HepG2 (cell line): ENCODE data around the gene MCM3AP. TPM values are rescaled to one million over a fixed set of nuclear protein-coding genes. Genes with fewer than 3 reads are reported as not detected.

Experiments used
- ATF2 ChIP-seq: sonication (generic); formaldehyde crosslinking; IDR thresholded peaks from 2 replicates; pipeline ENCODE4 v1.4.0; 2020; ENCODE audit warnings: missing genetic modification reagents
- ATM ChIP-seq: fragments of 450-650 bp; IDR thresholded peaks from 2 replicates; pipeline ENCODE4 v1.7.1; 2017; ENCODE audit warnings: mild to moderate bottlenecking, borderline replicate concordance
- EHMT2 ChIP-seq: fragments of 200-600 bp; sonication (generic); IDR thresholded peaks from 2 replicates; pipeline ENCODE4 v1.7.0; 2017; ENCODE audit warnings: antibody characterized with exemption, low read depth, low read length, borderline replicate concordance
- HINFP ChIP-seq: sonication (generic); formaldehyde crosslinking; IDR thresholded peaks from 2 replicates; pipeline ENCODE4 v1.4.0; 2020; ENCODE audit warnings: low read depth, mild to moderate bottlenecking, missing genetic modification reagents
- HNF4A ChIP-seq: sonication (generic); formaldehyde crosslinking; IDR thresholded peaks from 2 replicates; pipeline ENCODE4 v1.4.0; 2020; ENCODE audit warnings: missing genetic modification reagents
- JUND ChIP-seq: sonication (generic); formaldehyde crosslinking; IDR thresholded peaks from 2 replicates; pipeline ENCODE4 v1.8.0; 2022; ENCODE audit warnings: mild to moderate bottlenecking, missing genetic modification reagents
- KLF13 ChIP-seq: sonication (generic); formaldehyde crosslinking; IDR thresholded peaks from 2 replicates; pipeline ENCODE4 v1.4.0; 2020; ENCODE audit warnings: mild to moderate bottlenecking, missing genetic modification reagents
- MAF1 ChIP-seq: sonication (generic); formaldehyde crosslinking; IDR thresholded peaks from 2 replicates; pipeline ENCODE4 v1.5.0; 2020; ENCODE audit warnings: missing genetic modification reagents, borderline replicate concordance
- MYC ChIP-seq: sonication (generic); formaldehyde crosslinking; IDR thresholded peaks from 2 replicates; pipeline ENCODE4 v1.9.0; 2021; ENCODE audit warnings: missing genetic modification reagents, borderline replicate concordance
- RAD51 ChIP-seq: fragments of 450-650 bp; IDR thresholded peaks from 2 replicates; pipeline ENCODE4 v1.6.1; 2016; ENCODE audit warnings: borderline replicate concordance
- SAP130 ChIP-seq: IDR thresholded peaks from 2 replicates; pipeline ENCODE4 v1.6.1; 2016; ENCODE audit warnings: low read depth
- SOX13 ChIP-seq, 3 experiments: fragments of 450-650 bp in 1 of 3; sonication (generic) in 1 of 3; formaldehyde crosslinking in 1 of 3; IDR thresholded peaks in 2 of 3; conservative IDR thresholded peaks in 1 of 3; 2 replicates each; pipeline versions ENCODE4 v1.5.0 to v1.6.1; 2016 to 2020; ENCODE audit warnings: antibody characterized with exemption in 1 of 3, mild to moderate bottlenecking in 1 of 3, missing compliant biosample characterization in 1 of 3, missing genetic modification reagents in 1 of 3, moderate library complexity in 1 of 3
- SRY ChIP-seq: sonication (generic); formaldehyde crosslinking; IDR thresholded peaks from 2 replicates; pipeline ENCODE4 v1.8.0; 2022; ENCODE audit warnings: mild to moderate bottlenecking, missing genetic modification reagents
- TRIM22 ChIP-seq: fragments of 450-650 bp; IDR thresholded peaks from 2 replicates; pipeline ENCODE4 v1.6.1; 2017
- ZFP90 ChIP-seq: sonication (generic); formaldehyde crosslinking; IDR thresholded peaks from 2 replicates; pipeline ENCODE4 v1.8.0; 2022; ENCODE audit warnings: missing genetic modification reagents, mild to moderate bottlenecking, inconsistent platforms, borderline replicate concordance
- ZNF12 ChIP-seq: sonication (generic); formaldehyde crosslinking; IDR thresholded peaks from 2 replicates; pipeline ENCODE4 v1.5.0; 2020; ENCODE audit warnings: missing genetic modification reagents
- ZNF280B ChIP-seq: sonication (generic); formaldehyde crosslinking; IDR thresholded peaks from 2 replicates; pipeline ENCODE4 v1.5.0; 2020; ENCODE audit warnings: missing genetic modification reagents, mild to moderate bottlenecking, borderline replicate concordance
- ZNF687 ChIP-seq: sonication (generic); formaldehyde crosslinking; IDR thresholded peaks from 2 replicates; pipeline ENCODE4 v1.5.1; 2020; ENCODE audit warnings: mild to moderate bottlenecking, missing genetic modification reagents, moderate library complexity
- polyA plus RNA-seq, 8 experiments: library from polyadenylated mRNA; depleted of rRNA in 3 of 8; stranded (reverse) in 7 of 8; unstranded in 1 of 8; fragments of >200 nt; fragmentation: Illumina TruSeq in 4 of 8; extraction: Trizol in 4 of 8; gene quantifications; 2 replicates each; pipeline versions ENCODE4 v1.2.1 to v1.2.3, GENCODE V29; 2011 to 2016; ENCODE audit warnings: low read depth in 4 of 8, missing spikeins in 1 of 8, mixed read lengths in 1 of 8; ENCODE audit not compliant: insufficient read depth in 1 of 8
- total RNA-seq, 5 experiments: library from RNA; depleted of rRNA; stranded (reverse); fragments of >200 nt; fragmentation: Illumina TruSeq; extraction: Trizol; gene quantifications; 2 replicates each; pipeline ENCODE4 v1.2.3, GENCODE V29; 2016; ENCODE audit warnings: low read depth in 1 of 5

Gene MCM3AP
- total and polyA plus RNA-seq, 2 of the 13 experiments (the other 11 are each of a cell fraction or from before 2014, with no cell fraction given), result 27.0 to 54.7 TPM

GRCh38 chr21:46229133-46229922, 56.1 kb downstream of the MCM3AP start (continued):
- peak; percentile 80 for TF ChIP-seq ZNF687 (CRISPR knock-in tag)
- no peak for TF ChIP-seq RAD51
- no peak for TF ChIP-seq ZNF12 (CRISPR knock-in tag)
- TF ChIP-seq ZNF280B (CRISPR knock-in tag), result no peak
- no peak for TF ChIP-seq TRIM22
- TF ChIP-seq SOX13 (IDR thresholded peaks at IDR 0.05), result no peak
- TF ChIP-seq SOX13 (CRISPR knock-in tag; conservative IDR thresholded peaks at IDR 0.05 in 1 of 2, IDR thresholded peaks at IDR 0.05 in 1 of 2), result no peak
- TF ChIP-seq ATM, result no peak
- TF ChIP-seq SAP130 (CRISPR knock-in tag), result no peak; the same call in 1 of the 2 replicates
- peak; percentile 87 for TF ChIP-seq MYC (CRISPR knock-in tag)
- no peak for TF ChIP-seq SRY (CRISPR knock-in tag)
- TF ChIP-seq ATF2 (CRISPR knock-in tag), result no peak
- no peak for TF ChIP-seq MAF1 (CRISPR knock-in tag)
- no peak for TF ChIP-seq KLF13 (CRISPR knock-in tag)
- no peak for TF ChIP-seq ZFP90 (CRISPR knock-in tag)
- no peak for TF ChIP-seq JUND (CRISPR knock-in tag)
- TF ChIP-seq HINFP (CRISPR knock-in tag), result no peak
- TF ChIP-seq HNF4A, result no peak
- TF ChIP-seq EHMT2, result no peak
